HK-2 (cell line): ENCODE results near the gene TSSC4.
A peak's percentile ranks its signal among the peaks of the same experiment; 100 is the strongest.

Experiments used
- DNase-seq: peaks from one replicate; pipeline ENCODE4 v3.0.0-alpha.2; 2018; ENCODE audit not compliant: unreplicated experiment

The TSSC4 gene

DNA sequence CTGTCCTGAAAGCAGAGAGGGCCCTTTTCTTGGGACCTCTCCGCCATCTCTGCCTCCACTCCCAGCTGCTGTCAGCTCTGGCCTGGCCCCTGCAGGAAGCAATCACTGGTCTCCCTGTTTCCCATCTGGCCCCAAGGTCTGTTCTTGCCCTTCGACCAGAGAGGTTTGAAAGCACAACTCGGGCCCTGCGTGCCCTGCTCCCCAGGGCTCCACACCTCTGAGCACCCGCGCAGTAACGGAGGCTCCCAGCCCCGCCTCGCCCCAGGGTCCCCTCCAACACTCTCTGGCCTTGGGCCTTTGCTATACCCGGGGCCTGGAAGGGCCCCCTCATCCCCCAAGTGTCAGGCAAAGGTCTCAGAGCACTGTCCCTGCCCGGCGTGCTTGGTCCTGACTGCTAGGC lies 31.2 kb upstream of the TSSC4 start:
- no peak for DNase-seq

- DNase-seq = no peak
These were observed 30.7 kb upstream of the TSSC4 start for GRCh38 chr11:2369896-2370295.

GRCh38 chr11:2374456-2375201 lies 25.9 kb upstream of the TSSC4 start:
- no peak for DNase-seq

DNA sequence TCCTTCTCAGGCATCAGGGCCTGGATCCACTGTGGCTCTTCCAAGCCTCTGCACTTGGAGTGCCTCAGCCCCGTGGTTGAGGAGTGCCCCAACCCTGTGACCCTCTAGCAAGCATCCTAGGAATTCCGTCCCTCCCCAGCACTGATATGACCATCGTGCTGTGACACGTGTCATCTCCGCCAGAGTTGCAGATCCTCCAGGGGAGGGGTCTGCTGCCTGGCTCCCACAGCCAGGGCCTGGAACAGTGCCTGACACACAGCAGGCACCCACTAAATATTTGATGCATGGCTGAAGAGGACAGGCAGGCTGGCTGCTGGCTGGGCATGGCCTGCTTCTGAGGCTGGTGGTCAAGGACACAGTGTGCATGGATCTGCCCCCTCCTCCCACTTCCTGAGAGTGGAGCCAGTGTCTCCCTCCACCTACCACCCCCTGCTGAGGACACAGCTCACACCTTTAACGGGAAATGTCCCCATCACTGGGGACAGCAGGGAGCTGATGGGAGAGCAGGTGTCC lies 25.2 kb upstream of the TSSC4 start:
- peak; percentile 20 for DNase-seq

- peak; percentile 56 for DNase-seq
These were observed 24.5 kb upstream of the TSSC4 start for GRCh38 chr11:2375964-2376551.

DNA sequence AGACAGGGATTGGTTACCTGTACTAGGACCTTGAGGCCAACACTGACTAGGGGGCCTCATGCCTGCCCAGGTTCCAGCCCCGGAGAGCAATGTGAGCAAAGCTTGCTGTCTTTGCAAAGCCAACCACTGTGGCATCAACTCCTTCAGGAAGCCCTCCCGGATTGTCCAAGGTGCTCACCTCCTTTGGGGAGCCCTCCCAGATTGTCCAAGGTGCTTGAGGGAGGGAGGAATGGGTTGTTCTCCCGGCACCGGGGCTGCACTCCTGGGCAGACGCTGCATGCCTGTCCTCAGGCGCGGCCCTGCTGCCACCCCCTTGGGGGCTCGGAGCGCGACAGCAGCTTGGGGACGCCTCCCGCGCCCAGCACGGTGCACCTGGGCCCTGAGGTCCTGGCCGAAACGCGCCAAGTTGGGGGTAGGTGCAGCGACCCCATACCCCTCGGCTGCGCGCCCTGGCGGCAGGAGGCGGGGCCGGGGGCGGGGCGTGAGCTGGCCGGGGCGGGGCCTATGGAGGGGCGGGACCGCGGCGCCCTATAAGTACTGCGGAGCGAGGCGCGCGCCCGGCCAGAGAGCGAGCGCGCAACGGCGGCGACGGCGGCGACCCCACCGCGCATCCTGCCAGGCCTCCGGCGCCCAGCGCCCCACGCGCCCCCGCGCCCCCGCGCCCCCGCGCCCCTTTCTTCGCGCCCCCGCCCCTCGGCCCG lies 23.6 kb upstream of the TSSC4 start, which contains the start of gene CD81:
Gene CD81, plus strand, starts transcription at position 560 of the 701 bp plus-strand sequence. CDS start 240 bp downstream, outside the sequence.
- DNase-seq = peak; percentile 65

- DNase-seq = peak; percentile 31
These were observed 22.8 kb upstream of the TSSC4 start for GRCh38 chr11:2377511-2378443.

- no peak for DNase-seq
These were observed 21.9 kb upstream of the TSSC4 start for GRCh38 chr11:2378527-2379210.

DNA sequence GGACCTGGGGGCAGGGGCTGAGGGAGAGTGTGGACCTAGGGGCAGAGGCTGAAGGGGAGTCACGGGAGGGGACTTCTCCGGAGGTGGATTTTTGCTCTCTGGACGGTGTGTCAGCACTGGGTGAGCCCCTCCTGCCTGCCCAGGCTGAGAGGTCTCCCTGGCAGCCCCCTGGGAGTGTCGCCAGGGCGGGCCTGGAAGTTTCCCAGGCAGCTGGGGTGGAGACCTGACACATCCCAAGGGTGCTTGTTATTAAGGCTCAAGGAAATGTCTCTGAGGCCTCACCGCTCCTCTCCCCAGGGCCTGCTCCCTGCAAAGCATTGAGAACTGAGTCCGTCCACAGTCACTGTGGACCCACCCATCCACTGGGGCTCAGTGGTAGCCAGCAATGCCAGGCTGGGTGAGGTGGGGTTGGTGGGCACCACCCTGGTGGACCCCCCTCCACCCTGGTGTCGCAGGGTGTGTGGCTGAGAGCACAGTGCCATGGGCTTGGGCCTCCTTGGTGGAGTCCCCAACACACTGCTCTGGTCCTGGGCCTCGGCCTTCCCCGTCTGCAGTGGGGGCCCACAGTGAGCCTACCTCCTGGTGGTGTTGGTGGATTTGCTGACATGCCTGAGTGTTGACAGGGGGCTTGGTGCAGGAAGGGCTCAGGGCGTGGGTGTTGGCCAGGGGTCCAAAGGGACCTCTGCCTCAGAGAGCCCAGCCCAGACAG lies 20.9 kb upstream of the TSSC4 start:
- DNase-seq = no peak

DNA sequence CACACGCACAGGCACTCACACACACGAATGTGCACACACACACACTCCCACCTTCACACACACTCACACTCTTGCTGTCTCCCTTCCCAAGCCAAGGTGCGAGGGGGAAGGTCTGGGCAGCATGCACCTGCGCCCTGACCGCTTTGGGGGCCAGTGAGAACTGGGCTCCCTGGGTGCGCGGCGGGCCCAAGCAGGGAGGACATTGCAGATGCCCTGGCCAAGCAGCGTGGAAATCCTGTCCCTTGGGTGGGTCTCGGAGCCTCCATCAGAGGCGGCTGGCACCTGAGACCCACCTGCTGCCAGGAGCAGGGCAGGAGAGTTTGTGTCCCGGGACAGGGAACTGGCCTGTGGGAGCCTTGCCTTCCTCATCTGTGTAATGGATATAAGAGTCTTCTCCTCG lies 20.2 kb upstream of the TSSC4 start:
- DNase-seq = no peak

DNA sequence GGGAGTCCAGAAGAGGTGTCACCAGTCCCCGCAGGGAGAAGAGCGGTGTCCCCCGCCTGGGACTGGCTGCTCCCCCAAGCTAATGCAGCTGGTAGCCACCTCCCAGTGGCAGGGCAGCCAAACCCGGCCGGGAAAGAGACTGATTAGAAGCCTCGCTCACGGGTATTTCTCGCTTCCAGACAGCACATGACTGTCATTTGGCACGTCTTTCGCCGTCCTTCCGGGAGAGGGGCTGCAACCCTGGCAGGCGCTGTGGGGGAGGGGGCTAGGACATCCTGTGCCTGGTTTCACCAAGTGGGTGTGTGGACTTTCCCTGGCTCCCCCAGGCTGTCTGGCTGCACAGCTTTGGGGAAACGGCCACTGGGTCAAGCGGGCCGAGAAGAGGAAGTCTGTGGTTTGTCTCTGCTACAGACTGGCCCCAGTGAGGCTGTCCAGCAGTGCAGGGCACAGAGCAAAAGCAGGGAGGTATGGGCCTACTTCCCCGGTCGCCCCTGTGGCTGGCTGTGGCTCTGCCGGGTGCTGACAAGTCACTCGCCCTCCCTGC lies 19.7 kb upstream of the TSSC4 start:
- no peak for DNase-seq

DNA sequence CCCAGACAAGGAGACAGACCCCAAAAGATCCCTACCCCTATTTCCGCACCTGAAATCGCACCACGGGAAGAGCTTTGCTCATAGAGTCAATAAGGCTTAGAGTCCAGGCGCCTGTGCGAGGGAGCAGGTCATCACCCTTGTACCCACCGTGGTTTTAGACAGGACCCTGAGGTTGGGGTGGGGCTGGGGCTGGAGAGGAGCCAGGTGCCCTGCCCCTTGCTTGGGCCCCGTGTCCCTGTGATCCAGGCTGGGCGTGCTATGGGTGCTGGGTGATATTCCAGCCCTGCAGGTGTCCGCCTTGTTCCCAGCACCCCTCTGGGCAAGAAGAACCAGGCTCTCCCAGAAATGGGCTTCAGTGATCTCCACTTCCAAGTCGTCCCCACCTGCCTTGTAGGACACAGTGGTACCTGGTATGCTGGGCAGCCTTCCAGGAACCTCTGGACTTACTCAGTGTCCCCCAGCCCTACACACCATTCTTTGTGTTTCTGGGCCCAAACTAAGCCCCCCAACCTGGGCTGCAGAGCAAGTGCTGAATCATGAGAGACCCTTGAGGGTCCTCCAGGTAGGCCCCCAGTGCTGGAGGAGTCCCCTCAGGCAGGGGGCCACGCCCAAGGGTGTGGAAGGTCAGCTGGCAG lies 18.9 kb upstream of the TSSC4 start:
- DNase-seq = no peak

DNA sequence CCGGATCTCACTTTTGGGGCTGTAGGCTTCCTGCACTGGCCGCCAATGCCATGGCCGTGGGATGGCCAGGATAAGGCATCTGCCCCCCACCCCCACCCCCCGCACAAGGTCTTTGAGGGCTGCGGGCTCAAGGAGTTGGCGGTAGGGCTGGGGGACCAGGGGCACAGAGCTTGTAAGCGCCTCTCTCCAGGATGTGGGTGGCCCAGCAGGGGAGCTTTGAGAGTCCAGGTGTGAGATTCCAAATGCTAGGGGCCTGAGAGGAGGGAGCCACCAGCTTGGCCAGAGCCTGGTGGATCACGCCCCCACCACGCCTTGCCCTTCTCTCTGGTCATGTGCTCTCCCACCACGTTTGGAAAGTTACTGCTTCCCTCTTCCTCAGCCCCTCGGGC lies 18.4 kb upstream of the TSSC4 start:
- no peak for DNase-seq

DNA sequence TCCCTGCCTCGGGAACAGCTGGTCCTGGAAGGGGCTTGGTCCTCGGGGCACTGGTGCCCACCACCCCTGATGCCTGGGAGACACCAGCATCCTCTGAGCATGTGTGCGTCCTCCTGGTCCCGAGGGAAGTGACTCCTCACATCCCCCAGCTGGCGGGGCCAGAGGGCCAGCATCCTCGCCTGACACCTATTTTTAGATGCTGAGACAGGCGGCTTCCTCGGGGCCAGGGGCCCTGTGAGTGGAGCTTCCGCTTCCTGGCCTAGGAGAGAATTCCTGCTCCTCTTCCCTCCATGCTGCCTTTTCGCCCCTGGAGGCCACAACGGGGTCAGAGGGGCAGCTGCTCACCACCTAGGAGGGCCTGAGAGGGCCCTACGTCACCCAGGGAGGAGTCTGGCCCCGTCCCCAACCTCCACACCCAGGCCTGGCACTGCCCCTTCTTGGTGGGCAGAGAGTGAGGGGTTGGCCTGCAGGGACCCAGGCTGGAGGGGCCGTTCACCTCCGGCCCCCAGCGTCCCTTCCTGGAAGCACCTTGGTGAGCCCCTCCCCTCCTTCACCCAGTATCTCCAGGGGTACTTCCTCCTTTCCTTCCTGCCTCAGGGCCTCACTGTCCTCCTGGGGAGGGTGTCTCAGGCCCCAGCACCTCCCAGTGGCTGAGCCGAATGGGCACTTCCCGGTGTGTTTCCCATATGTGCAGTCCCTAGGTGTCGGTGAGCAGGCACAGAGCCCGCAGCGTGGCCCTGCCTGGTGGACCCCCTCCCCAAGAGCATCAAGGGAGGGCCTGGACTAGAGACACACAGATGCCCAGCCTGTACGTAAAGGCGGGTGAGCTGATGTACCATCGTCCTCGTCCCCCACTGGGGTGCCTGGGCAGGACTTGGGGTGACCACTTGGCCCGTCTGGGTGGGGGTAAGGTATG lies 17.4 kb upstream of the TSSC4 start:
- DNase-seq = no peak

DNA sequence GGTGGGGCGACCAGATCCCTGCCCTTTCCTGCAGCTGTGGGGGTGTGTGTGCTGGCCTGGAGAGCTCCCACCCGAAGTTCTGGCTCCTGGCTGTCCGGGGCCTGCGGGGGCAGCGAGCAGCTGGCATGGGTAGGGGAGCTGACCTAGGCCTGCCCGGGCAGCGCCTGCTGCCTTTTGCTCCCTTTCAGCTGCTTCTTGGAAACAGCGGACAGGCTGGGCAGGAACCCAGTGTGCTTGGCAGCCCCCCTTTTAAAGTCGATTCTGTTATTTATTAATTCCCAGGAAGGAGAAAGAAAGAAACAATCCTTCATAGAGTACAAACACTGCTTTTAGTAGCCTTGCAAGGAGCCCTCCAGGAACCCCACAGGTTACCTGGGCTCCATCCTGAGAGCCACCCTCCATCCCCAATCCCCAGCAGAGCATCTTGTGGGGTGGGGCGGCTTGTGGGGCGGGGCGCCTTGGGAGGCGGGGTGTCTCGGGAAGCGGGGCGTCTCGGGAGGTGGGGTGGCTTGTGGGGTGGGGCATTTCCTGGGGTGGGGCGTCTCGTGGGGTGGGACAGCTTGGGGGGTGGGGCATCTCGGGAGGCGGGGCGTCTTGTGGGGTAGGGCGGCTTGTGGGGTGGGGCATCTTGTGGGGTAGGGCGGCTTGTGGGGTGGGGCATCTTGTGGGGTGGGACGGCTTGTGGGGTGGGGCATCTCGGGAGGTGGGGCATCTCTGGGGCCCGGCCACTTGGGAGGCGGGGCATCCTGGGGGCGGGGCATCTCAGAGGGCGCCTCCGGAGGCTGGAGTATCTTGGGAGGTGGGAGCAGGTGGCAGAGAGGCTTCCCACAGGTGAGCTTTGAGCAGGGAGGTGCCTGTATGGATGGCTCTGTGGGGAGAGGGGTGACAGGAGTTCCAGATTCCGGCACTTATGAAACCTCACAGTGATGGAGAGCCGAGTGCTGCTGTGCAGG lies 16.4 kb upstream of the TSSC4 start:
- DNase-seq = no peak

DNA sequence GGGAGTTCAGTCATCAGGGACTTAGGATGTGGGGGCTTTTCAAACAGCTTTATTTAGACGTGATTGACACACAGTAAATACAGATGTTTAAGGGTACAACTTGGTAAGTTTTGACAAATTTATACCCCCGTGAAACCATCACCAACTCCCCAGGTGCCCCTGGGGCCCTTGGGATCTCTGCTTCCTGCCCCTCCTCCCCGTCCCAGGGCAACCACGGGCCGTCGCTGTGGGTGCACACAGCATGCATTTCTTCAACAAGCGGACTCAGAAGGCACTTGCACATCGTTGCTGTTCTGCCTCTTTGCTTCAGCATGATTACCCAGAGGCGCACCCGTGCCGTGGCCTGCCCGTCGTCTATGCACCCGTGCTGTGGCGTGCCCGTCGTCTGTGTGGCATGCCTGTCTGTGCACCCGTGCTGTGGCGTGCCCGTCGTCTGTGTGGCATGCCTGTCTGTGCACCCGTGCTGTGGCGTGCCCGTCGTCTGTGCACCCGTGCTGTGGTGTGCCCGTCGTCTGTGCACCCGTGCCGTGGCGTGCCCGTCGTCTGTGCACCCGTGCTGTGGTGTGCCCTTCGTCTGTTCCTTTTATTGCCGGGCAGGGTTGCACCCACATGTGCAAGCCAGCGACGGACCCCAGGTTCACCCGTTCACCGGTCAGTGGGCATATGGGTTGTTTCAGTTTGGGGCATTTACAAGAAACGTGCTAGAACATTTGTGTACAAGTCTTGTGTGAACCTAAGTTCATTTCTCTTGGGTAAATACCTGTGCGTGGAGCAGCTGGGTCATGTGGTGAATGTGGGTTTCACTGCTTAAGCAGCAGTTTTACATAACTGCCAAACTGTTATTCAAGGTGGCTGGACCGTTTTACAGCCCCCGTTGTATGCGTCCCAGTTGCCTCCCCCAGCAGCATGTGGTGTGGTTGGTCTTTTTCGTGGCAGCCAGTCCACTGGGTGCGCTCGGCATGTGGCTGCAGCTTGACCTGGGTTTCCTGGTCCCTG lies 15.1 kb upstream of the TSSC4 start:
- DNase-seq = no peak
